HepG2 (cell line): ENCODE results near the gene LYSMD3. TPM values are rescaled to one million over a fixed set of nuclear protein-coding genes. Genes with fewer than 3 reads are reported as not detected.

Experiments used
- ATAC-seq: fragments of 200-7000 bp; cut with Tn5 transposase; 3 replicates; pipeline ENCODE4 v1.9.1; 2020; ENCODE audit warnings: mild to moderate bottlenecking, moderate library complexity
- BruUV-seq: library from RNA; stranded (reverse); fragments of 400-500 nt; replicated peaks from 2 replicates; lab custom pipeline; 2021; lab: Mats Ljungman, UMichigan
- CTCF ChIA-PET: fragments of 300-600 bp; formaldehyde crosslinking; extraction: SDS; loops from one replicate; lab custom pipeline; 2021; ENCODE audit warnings: low total read pairs, inconsistent platforms, low intra/inter-chr PET ratio; lab: Yijun Ruan, JAX
- POLR2A ChIA-PET: fragments of 350-600 bp; sonication (Branson Sonifier 250); formaldehyde crosslinking; loops from one replicate; lab custom pipeline; 2020; ENCODE audit warnings: antibody characterized with exemption, inconsistent platforms; lab: Yijun Ruan, JAX
- DNase-seq: peaks from one replicate; pipeline ENCODE4 v3.0.0-alpha.2; 2015; ENCODE audit warnings: low spot score
- FAIRE-seq: peaks from 3 replicates; lab custom pipeline; 2011; peaks lifted over from hg19 to GRCh38; lab: Jason Lieb, UNC
- H2AFZ ChIP-seq: one replicate; pipeline ENCODE4 v1.6.1; 2011; ENCODE audit warnings: low read length, inconsistent platforms
- H3K27ac ChIP-seq: fragments of 300-600 bp; 3 replicates; pipeline ENCODE4 v1.8.0; 2011; ENCODE audit warnings: mixed run types, mild to moderate bottlenecking, mixed read lengths, low read length, inconsistent platforms; ENCODE audit not compliant: insufficient read depth; ENCODE audit errors: extremely low read length
- H3K27me3 ChIP-seq, 2 experiments: fragments of 200-600 bp in 1 of 2; 2 replicates in 1 of 2; 3 replicates in 1 of 2; pipeline versions ENCODE4 v1.6.0 to v1.8.0; 2011; ENCODE audit warnings: low read length in 2 of 2, mild to moderate bottlenecking in 2 of 2, moderate library complexity in 2 of 2, inconsistent platforms in 1 of 2; ENCODE audit not compliant: insufficient read depth in 2 of 2, control insufficient read depth in 1 of 2
- H3K36me3 ChIP-seq, 2 experiments: fragments of 200-600 bp in 1 of 2; replicated peaks in 1 of 2; 2 replicates in 1 of 2; 3 replicates in 1 of 2; pipeline versions ENCODE4 v1.5.1 to v1.8.0; 2011; ENCODE audit warnings: low read length in 2 of 2, inconsistent platforms in 1 of 2; ENCODE audit not compliant: insufficient read depth in 2 of 2, control insufficient read depth in 1 of 2
- H3K4me1 ChIP-seq: 2 replicates; pipeline ENCODE4 v1.5.1; 2012; ENCODE audit warnings: low read length, inconsistent platforms; ENCODE audit not compliant: insufficient read depth
- H3K4me2 ChIP-seq: 2 replicates; pipeline ENCODE4 v1.6.0; 2011; ENCODE audit warnings: low read depth, low read length, inconsistent platforms
- H3K4me3 ChIP-seq, 3 experiments: fragments of 200-600 bp in 1 of 3; sonication (generic), shearing (Covaris generic) in 1 of 3; replicated peaks in 1 of 3; 2 replicates each; pipeline ENCODE4 v1.5.1; 2011 to 2016; ENCODE audit warnings: low read length in 3 of 3, inconsistent platforms in 2 of 3, low read depth in 2 of 3, mild to moderate bottlenecking in 2 of 3, control low read depth in 1 of 3, mixed read lengths in 1 of 3; ENCODE audit not compliant: insufficient read depth in 1 of 3
- H3K79me2 ChIP-seq: one replicate; pipeline ENCODE4 v1.6.1; 2011; ENCODE audit warnings: low read length, inconsistent platforms; ENCODE audit not compliant: insufficient read depth
- H3K9ac ChIP-seq: 2 replicates; pipeline ENCODE4 v1.6.0; 2011; ENCODE audit warnings: mild to moderate bottlenecking, low read depth, low read length, inconsistent platforms; ENCODE audit not compliant: insufficient read depth
- H3K9me3 ChIP-seq: 2 replicates; pipeline ENCODE4 v1.5.1; 2012; ENCODE audit warnings: mild to moderate bottlenecking, low read length
- H4K20me1 ChIP-seq: 2 replicates; pipeline ENCODE4 v1.6.0; 2011; ENCODE audit warnings: inconsistent platforms, mild to moderate bottlenecking, low read length, moderate library complexity; ENCODE audit not compliant: insufficient read depth
- CENPX ChIP-seq: sonication (generic); formaldehyde crosslinking; IDR thresholded peaks from 2 replicates; pipeline ENCODE4 v1.9.0; 2021; ENCODE audit warnings: mild to moderate bottlenecking, missing genetic modification reagents, moderate library complexity
- ETV6 ChIP-seq: sonication (generic); formaldehyde crosslinking; conservative IDR thresholded peaks from 2 replicates; pipeline ENCODE4 v1.4.0; 2020; ENCODE audit warnings: missing genetic modification reagents
- MTF1 ChIP-seq: sonication (generic); formaldehyde crosslinking; IDR thresholded peaks from 2 replicates; pipeline ENCODE4 v1.5.0; 2020; ENCODE audit warnings: missing genetic modification reagents
- NCOA5 ChIP-seq: sonication (generic); formaldehyde crosslinking; IDR thresholded peaks from 2 replicates; pipeline ENCODE4 v1.4.0; 2020; ENCODE audit warnings: missing genetic modification reagents
- SIX1 ChIP-seq: sonication (generic); formaldehyde crosslinking; IDR thresholded peaks from 2 replicates; pipeline ENCODE4 v1.4.0; 2020; ENCODE audit warnings: missing genetic modification reagents, borderline replicate concordance
- ZBTB7B ChIP-seq: sonication (generic); formaldehyde crosslinking; IDR thresholded peaks from 2 replicates; pipeline ENCODE4 v1.4.0; 2020; ENCODE audit warnings: missing genetic modification reagents
- ZNF17 ChIP-seq: sonication (generic); formaldehyde crosslinking; IDR thresholded peaks from 2 replicates; pipeline ENCODE4 v1.5.0; 2020; ENCODE audit warnings: mild to moderate bottlenecking, missing genetic modification reagents
- ZNF256 ChIP-seq: sonication (generic); formaldehyde crosslinking; conservative IDR thresholded peaks from 2 replicates; pipeline ENCODE4 v1.4.0; 2020; ENCODE audit warnings: missing genetic modification reagents
- ZNF292 ChIP-seq: sonication (generic); formaldehyde crosslinking; IDR thresholded peaks from 2 replicates; pipeline ENCODE4 v1.8.1; 2022; ENCODE audit warnings: mild to moderate bottlenecking, low read depth, missing genetic modification reagents, borderline replicate concordance
- WGBS: methylation state at CpG from one replicate; pipeline ENCODE4 v1.1.6; 2017; ENCODE audit warnings: low lambda C conversion rate; 5-methylcytosine and 5-hydroxymethylcytosine counted together
- in situ Hi-C: cut with HindIII; loops from 2 replicates; pipeline ENCODE4 v1.10.0; 2017; ENCODE audit warnings: low pct_unique_long_range_greater_than_20kb; ENCODE audit not compliant: extremely low pct_ligation_motif_present
- intact Hi-C: fragments of 100-400 bp; cut with micrococcal nuclease; formaldehyde crosslinking; loops from one replicate; pipeline ENCODE4 v1.10.0; 2022; ENCODE audit not compliant: unreplicated experiment
- polyA plus RNA-seq, 8 experiments: library from polyadenylated mRNA; depleted of rRNA in 3 of 8; stranded (reverse) in 7 of 8; unstranded in 1 of 8; fragments of >200 nt; fragmentation: Illumina TruSeq in 4 of 8; extraction: Trizol in 4 of 8; gene quantifications; 2 replicates each; pipeline versions ENCODE4 v1.2.1 to v1.2.3, GENCODE V29; 2011 to 2016; ENCODE audit warnings: low read depth in 4 of 8, missing spikeins in 1 of 8, mixed read lengths in 1 of 8; ENCODE audit not compliant: insufficient read depth in 1 of 8
- total RNA-seq, 5 experiments: library from RNA; depleted of rRNA; stranded (reverse); fragments of >200 nt; fragmentation: Illumina TruSeq; extraction: Trizol; gene quantifications; 2 replicates each; pipeline ENCODE4 v1.2.3, GENCODE V29; 2016; ENCODE audit warnings: low read depth in 1 of 5
- TF ChIP-seq, protein P1 (sequence below), 2 experiments: sonication (generic) in 1 of 2; formaldehyde crosslinking in 1 of 2; IDR thresholded peaks; 2 replicates each; pipeline versions ENCODE4 v1.5.1 to v1.6.1; 2011 to 2020; ENCODE audit warnings: borderline replicate concordance in 1 of 2, low read depth in 1 of 2, low read length in 1 of 2, mild to moderate bottlenecking in 1 of 2, missing genetic modification reagents in 1 of 2, moderate library complexity in 1 of 2
- TF ChIP-seq, protein P2 (sequence below): sonication (generic); formaldehyde crosslinking; IDR thresholded peaks from 2 replicates; pipeline ENCODE4 v1.4.0; 2020; ENCODE audit warnings: missing genetic modification reagents
- TF ChIP-seq, protein P3 (sequence below): sonication (generic); formaldehyde crosslinking; IDR thresholded peaks from 2 replicates; pipeline ENCODE4 v1.5.1; 2020; ENCODE audit warnings: missing genetic modification reagents, mild to moderate bottlenecking, borderline replicate concordance
- TF ChIP-seq, protein P4 (sequence below): sonication (generic); formaldehyde crosslinking; IDR thresholded peaks from 2 replicates; pipeline ENCODE4 v1.8.0; 2022; ENCODE audit warnings: missing genetic modification reagents, mild to moderate bottlenecking, borderline replicate concordance
- TF ChIP-seq, protein P5 (sequence below): sonication (generic); formaldehyde crosslinking; IDR thresholded peaks from 2 replicates; pipeline ENCODE4 v1.5.0; 2020; ENCODE audit warnings: missing genetic modification reagents, mild to moderate bottlenecking, borderline replicate concordance

Gene LYSMD3
- total and polyA plus RNA-seq, 2 of the 13 experiments (the other 11 are each of a cell fraction or from before 2014, with no cell fraction given), result 9.1 to 13.8 TPM

DNA sequence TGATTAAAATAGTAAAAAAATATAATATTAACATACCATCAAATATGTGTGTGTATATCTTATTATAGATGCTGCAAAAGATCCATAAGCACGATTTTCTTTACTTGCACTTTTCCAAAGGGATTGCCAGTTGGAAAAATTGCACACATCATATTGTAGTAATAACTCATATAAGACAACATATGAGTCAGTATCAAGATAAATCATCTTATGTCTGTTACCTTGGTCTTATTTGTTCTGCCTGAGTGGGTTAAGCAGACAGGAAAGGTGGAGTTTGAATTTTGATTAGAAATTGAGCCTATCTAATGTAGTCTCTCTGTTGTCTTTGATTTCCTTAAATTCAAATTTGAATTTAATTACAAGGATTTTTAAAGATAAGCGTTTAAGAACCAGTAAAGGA, 24.6 kb downstream of the LYSMD3 start (continued):
- TF ChIP-seq, protein P1, sequence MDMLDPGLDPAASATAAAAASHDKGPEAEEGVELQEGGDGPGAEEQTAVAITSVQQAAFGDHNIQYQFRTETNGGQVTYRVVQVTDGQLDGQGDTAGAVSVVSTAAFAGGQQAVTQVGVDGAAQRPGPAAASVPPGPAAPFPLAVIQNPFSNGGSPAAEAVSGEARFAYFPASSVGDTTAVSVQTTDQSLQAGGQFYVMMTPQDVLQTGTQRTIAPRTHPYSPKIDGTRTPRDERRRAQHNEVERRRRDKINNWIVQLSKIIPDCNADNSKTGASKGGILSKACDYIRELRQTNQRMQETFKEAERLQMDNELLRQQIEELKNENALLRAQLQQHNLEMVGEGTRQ (IDR thresholded peaks at IDR 0.05; ENCODE audit: low read depth, low read length), result no peak
- TF ChIP-seq, protein P1 (CRISPR knock-in tag; IDR thresholded peaks at IDR 0.05; ENCODE audit: borderline replicate concordance), result no peak
- TF ChIP-seq, all 625 proteins: peak for 0

DNA sequence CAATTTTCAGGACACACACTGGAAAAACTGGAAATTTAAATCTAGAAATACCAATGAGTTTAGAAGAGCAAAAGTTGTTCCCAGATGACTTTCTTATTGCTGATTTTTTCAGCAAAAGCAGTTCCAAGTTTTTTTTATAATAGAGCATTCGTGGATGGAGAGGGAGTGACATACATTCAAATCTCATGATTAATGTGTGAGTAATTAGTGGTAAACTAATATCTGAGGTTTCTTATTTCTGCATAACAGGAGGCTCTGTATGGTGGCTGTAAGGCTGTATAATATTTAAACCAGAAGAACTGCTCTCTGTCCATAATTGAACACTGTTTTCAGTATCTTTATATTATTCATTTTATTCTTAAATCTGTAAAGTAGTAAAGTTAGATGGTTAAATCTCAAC, 25.8 kb downstream of the LYSMD3 start:
- Histone ChIP-seq H3K36me3 (no peaks in the 10 kb centered on the region), H3K4me1 (no peaks in the 10 kb centered on the region), H3K79me2 (no peaks in the 10 kb centered on the region), H3K27me3 (no peaks in the 10 kb centered on the region), H3K4me2 (no peak overlapping the region), H3K4me3 (no peak overlapping the region), H3K9me3 (no peaks in the 10 kb centered on the region), H2AFZ (no peak overlapping the region), H4K20me1 (no peaks in the 10 kb centered on the region), H3K9ac (no peak overlapping the region), H3K27ac (no peak overlapping the region)
- WGBS, result 89% methylated on average over 1 of the region's 1 CpG
- no TSS peak for BruUV-seq
- ChIA-PET CTCF (no interaction called here), POLR2A (no interaction called here)
- intact Hi-C loops, result no loop called here
- ATAC-seq (no peak), DNase-seq (no peak), FAIRE-seq (no peak)
- in situ Hi-C loops, result no loop called here
- TF ChIP-seq, protein P2, sequence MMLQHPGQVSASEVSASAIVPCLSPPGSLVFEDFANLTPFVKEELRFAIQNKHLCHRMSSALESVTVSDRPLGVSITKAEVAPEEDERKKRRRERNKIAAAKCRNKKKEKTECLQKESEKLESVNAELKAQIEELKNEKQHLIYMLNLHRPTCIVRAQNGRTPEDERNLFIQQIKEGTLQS (CRISPR knock-in tag), result no peak
- TF ChIP-seq, protein P3, sequence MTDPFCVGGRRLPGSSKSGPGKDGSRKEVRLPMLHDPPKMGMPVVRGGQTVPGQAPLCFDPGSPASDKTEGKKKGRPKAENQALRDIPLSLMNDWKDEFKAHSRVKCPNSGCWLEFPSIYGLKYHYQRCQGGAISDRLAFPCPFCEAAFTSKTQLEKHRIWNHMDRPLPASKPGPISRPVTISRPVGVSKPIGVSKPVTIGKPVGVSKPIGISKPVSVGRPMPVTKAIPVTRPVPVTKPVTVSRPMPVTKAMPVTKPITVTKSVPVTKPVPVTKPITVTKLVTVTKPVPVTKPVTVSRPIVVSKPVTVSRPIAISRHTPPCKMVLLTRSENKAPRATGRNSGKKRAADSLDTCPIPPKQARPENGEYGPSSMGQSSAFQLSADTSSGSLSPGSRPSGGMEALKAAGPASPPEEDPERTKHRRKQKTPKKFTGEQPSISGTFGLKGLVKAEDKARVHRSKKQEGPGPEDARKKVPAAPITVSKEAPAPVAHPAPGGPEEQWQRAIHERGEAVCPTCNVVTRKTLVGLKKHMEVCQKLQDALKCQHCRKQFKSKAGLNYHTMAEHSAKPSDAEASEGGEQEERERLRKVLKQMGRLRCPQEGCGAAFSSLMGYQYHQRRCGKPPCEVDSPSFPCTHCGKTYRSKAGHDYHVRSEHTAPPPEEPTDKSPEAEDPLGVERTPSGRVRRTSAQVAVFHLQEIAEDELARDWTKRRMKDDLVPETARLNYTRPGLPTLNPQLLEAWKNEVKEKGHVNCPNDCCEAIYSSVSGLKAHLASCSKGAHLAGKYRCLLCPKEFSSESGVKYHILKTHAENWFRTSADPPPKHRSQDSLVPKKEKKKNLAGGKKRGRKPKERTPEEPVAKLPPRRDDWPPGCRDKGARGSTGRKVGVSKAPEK (CRISPR knock-in tag), result no peak
- TF ChIP-seq ZNF256 (CRISPR knock-in tag) (no peak), CENPX (CRISPR knock-in tag) (no peak), ETV6 (CRISPR knock-in tag) (no peak), NCOA5 (CRISPR knock-in tag) (no peak), ZNF292 (no peak), ZNF17 (CRISPR knock-in tag) (no peak), ZBTB7B (CRISPR knock-in tag) (no peak), SIX1 (no peak), MTF1 (CRISPR knock-in tag) (no peak)
- TF ChIP-seq, protein P4, sequence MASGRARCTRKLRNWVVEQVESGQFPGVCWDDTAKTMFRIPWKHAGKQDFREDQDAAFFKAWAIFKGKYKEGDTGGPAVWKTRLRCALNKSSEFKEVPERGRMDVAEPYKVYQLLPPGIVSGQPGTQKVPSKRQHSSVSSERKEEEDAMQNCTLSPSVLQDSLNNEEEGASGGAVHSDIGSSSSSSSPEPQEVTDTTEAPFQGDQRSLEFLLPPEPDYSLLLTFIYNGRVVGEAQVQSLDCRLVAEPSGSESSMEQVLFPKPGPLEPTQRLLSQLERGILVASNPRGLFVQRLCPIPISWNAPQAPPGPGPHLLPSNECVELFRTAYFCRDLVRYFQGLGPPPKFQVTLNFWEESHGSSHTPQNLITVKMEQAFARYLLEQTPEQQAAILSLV (CRISPR knock-in tag), result no peak
- TF ChIP-seq, protein P5, sequence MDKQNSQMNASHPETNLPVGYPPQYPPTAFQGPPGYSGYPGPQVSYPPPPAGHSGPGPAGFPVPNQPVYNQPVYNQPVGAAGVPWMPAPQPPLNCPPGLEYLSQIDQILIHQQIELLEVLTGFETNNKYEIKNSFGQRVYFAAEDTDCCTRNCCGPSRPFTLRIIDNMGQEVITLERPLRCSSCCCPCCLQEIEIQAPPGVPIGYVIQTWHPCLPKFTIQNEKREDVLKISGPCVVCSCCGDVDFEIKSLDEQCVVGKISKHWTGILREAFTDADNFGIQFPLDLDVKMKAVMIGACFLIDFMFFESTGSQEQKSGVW, result no peak
